ENCODE results near the gene NR1D1.

The NR1D1 gene

GRCh38 chr17:40062329-40063186, 37.8 kb downstream of the NR1D1 start, which contains the start of gene THRA:
THRA (plus strand) TSS chr17:40062965; CDS start chr17:40074489, 11,524 bp downstream.
- DNase-seq (ENCODE audit: low read depth in 2 of 2) = peak; percentile 40 to 45

GRCh38 chr17:40061609-40062038, 38.8 kb downstream of the NR1D1 start:
- DNase-seq (ENCODE audit: low read depth in 2 of 2) = no peak

- no peak for DNase-seq (ENCODE audit: low read depth in 2 of 2)
Observed at GRCh38 chr17:40060887-40061608, 39.3 kb downstream of the NR1D1 start.

GRCh38 chr17:40059729-40060475, 40.5 kb downstream of the NR1D1 start:
- no peak for DNase-seq (ENCODE audit: low read depth in 2 of 2)

GRCh38 chr17:40058865-40059264, 41.5 kb downstream of the NR1D1 start:
- no peak for DNase-seq (ENCODE audit: low read depth in 2 of 2)

GRCh38 chr17:40058186-40058784, 42.1 kb downstream of the NR1D1 start:
- no peak for DNase-seq (ENCODE audit: low read depth in 2 of 2)

GRCh38 chr17:40056379-40057015, 43.9 kb downstream of the NR1D1 start:
- no peak for DNase-seq (ENCODE audit: low read depth in 2 of 2)

Data from stimulated activated CD4-positive, alpha-beta T cell treated with anti-CD3 and anti-CD28 coated beads, Interleukin-4, amount 100 ng/mL, for 48 hours (primary cell).